GM21737 (cell line): ENCODE measurements around the gene TBPL2.

Experiments
- ATAC-seq: cut with Tn5 transposase; IDR thresholded peaks from one replicate; pipeline ENCODE4 v1.9.1; 2021; ENCODE audit warnings: mild to moderate bottlenecking, moderate library complexity; ENCODE audit not compliant: unreplicated experiment

Gene TBPL2

GRCh38 chr14:55366271-55366670, 74.1 kb downstream of the TBPL2 start:
- no peak for ATAC-seq
